Endothelial cell of hepatic sinusoid (primary cell): ENCODE measurements around the gene ADIPOQ.

Experiments
- in situ Hi-C: cut with HindIII; loops from 2 replicates; pipeline ENCODE4 v1.10.0; 2017; ENCODE audit warnings: low sequenced_read_pairs

ADIPOQ gene

GRCh38 chr3:186842426-186843038 is at the start of gene ADIPOQ:
TSS of gene ADIPOQ (plus strand) at chr3:186842710. CDS start at chr3:186853059, 10,349 bp downstream.
- in situ Hi-C loops = no loop called here

DNA sequence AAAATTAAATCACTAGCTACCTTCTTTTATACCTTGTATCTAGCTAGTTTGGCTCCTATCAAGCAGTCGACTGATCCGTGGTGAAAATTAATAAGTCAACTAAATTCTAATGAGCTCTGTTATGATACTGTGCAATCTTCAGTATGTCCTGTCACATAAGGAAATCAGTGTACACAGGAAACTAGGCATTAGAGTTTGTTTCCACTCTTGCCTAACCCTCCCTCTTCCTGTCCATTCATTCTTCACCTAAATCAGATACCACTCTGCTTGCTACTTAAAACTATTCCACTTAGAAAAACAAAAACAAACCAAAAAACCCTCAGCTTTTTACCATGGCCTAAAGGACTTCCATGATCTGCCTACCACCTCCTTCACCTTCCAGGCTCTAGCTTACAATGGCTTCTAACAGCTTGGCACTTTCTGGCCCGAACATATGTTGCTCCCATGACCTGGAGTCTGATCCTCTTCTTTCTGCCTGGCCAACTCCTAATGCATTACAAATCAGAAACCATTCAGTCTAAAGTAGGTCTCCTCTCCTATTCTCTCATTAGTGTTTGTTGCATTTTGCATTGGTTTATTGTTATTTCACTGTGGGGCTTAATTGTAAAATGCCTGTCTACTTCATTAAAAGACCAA is 44.2 kb upstream of the ADIPOQ start:
- in situ Hi-C loops = no loop called here

DNA sequence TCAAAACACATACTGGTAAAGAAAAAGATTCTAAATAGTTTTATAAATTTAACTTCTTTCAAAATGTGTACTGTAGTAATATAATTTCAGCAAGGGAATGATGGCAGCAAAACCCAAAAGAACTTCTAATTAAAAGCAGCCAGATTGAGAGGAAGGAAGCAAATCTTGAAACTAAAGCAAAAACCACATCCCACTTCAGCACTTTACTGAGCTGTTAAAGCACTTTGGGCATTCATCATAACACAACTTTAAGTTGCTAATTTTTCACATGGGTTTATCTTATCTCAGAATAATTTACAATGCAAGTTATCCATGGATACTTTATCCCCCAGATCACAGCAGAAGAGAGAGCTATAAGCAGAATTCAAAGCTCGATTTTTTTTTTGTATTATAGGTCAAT is 42.2 kb upstream of the ADIPOQ start:
- in situ Hi-C loops = loop anchor here (10.0 to 25.0 kb wide), 2 partner anchors 65 to 188 kb away; partner anchors contain the start of gene AHSG

DNA sequence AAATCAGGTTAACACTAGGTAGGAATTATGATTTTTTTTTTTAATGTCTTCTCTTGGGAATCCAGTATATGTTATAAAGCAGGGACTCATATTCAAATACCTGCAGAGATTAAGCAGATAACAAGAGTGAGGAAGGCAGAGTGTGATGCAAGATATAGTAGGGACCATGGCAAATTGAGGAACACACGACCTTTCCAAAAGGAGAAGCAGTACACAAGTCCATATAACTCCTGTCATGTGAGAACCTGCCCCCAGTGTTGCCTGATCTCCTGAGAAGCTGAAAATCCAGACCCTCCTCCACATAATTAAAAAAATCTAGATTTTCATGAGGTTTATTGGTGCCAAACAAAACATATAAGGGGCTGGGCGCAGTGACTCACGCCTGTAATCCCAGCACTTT is 39.8 kb upstream of the ADIPOQ start:
- in situ Hi-C loops = loop anchor here (10.0 to 25.0 kb wide), 2 partner anchors 68 to 190 kb away; partner anchors contain the start of gene AHSG

GRCh38 chr3:186803447-186803846 is 39.1 kb upstream of the ADIPOQ start:
- in situ Hi-C loops = loop anchor here (10.0 to 25.0 kb wide), 2 partner anchors 69 to 191 kb away; partner anchors contain the start of gene AHSG

DNA sequence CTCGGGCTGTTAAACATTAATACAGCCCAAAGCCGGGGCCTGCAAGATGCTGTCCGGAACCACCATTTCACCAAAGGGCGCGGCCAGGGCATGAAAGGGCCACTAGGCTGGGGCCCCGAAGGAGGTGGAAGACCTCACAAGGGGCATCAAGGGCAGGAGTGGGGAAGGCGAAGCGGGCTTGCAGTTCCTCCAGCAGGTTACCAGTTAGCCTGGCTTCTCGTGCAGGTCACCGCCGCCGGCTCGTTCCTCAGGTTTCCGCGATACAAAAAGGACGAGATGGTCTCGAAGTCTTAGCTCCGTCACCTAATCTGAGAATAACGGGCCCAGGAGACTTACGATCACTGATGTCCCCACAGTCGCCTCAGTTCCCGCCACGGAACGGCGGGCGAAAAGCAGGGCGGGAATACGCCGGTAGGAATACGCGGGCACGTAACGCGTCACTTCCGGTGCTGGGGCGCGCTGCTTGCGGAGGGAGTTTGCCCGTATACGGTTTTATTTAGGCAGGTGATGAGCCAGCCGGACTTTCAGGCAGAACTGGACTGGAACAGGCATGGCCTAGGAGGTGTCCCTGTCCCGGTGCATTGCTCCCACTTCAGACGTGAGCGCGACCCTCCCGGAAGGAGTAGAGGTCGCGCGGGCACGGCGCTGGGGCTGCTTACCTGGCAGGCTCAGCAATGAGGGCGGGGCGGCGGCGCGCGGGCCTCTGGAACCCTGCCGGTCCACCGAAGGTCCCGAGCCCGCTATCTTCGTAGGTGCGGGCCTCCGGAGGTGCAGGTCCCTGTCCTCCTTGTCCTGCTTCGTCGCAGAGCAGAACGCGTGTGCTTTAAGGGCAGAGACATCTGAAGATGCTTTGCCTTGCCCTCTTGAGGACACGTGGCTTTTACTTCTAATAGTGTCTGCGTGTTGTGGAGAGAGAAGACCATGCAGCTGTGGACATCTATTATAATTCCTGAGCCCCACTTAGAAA is 36.1 kb upstream of the ADIPOQ start, which contains the start of gene RFC4:
RFC4 (minus strand) TSS at position 394 of the 967 bp plus-strand sequence. CDS start 1,769 bp downstream, outside the sequence.
- in situ Hi-C loops = loop anchor here (10.0 to 25.0 kb wide), 2 partner anchors 72 to 194 kb away; partner anchors contain the start of gene AHSG

GRCh38 chr3:186807231-186807630 is 35.3 kb upstream of the ADIPOQ start:
- in situ Hi-C loops = loop anchor here (10.0 to 25.0 kb wide), 2 partner anchors 72 to 195 kb away; partner anchors contain the start of gene AHSG

DNA sequence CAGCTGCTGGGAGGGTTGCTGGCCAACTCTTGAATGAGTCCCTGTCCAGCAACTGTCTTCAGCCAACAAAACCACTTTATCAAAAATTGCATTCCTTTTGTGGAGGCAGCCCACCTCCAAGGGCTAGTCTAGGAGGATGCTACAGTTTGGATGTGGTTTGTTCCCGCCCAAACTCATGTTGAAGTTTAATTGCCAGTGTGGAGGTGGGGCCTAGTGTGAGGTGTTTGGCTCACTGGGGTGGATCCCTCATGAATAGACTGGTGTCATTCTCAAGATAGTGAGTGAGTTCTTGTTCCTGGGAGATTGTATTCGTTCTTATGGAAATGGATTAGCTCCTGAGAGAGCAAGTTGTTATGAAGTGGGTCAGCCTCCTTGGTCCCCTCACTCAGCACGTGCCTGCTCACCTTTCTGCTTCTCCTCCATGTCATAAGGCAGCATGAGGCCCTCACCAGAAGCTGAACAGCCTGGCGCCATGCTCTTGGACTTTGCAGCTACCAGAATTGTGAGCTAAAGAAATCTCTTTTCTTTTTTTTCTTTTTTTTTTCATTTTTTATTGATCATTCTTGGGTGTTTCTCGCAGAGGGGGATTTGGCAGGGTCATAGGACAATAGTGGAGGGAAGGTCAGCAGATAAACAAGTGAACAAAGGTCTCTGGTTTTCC is 32.0 kb upstream of the ADIPOQ start:
- in situ Hi-C loops = loop anchor here (25.0 kb wide), 1 partner anchor 198 kb away; the partner anchor contains the start of gene AHSG

DNA sequence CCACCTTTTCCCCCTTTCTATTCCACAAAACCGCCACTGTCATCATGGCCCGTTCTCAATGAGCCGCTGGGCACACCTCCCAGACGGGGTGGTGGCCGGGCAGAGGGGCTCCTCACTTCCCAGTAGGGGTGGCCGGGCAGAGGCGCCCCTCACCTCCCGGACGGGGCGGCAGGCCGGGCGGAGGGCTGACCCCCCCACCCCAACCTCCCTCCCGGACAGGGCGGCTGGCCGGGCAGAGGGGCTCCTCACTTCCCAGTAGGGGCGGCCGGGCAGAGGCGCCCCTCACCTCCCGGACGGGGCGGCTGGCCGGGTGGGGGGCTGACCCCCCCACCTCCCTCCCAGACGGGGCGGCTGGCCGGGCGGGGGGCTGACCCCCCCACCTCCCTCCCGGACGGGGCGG is 31.2 kb upstream of the ADIPOQ start:
- in situ Hi-C loops = loop anchor here (25.0 kb wide), 1 partner anchor 199 kb away; the partner anchor contains the start of gene AHSG

GRCh38 chr3:186814100-186814499 is 28.4 kb upstream of the ADIPOQ start:
- in situ Hi-C loops = loop anchor here (25.0 kb wide), 1 partner anchor 202 kb away; the partner anchor contains the start of gene AHSG

DNA sequence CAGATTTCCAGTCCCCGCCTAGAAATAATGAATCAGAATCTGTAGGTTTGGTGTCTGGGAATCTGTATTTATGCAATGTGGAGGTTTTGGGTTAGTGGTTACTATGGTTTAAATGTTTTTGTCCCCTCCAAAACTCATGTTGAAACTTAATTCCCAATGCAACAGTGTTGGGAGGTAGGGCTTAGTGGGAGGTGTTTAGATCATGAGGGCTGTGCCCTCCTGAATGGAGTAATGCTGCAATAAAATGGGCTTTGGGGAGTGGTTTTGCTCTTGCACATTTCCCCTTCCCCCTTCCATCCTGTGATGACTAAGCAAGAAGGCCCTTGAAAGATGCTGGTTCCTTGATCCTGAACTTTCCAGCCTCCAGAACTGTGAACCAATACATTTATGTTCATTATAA is 27.1 kb upstream of the ADIPOQ start:
- in situ Hi-C loops = loop anchor here (25.0 kb wide), 1 partner anchor 203 kb away; the partner anchor contains the start of gene AHSG

GRCh38 chr3:186818516-186818915 is 24.0 kb upstream of the ADIPOQ start:
- in situ Hi-C loops = loop anchor here (25.0 kb wide), 1 partner anchor 206 kb away; the partner anchor contains the start of gene AHSG

GRCh38 chr3:186818956-186819355 is 23.6 kb upstream of the ADIPOQ start:
- in situ Hi-C loops = loop anchor here (25.0 kb wide), 1 partner anchor 207 kb away; the partner anchor contains the start of gene AHSG

DNA sequence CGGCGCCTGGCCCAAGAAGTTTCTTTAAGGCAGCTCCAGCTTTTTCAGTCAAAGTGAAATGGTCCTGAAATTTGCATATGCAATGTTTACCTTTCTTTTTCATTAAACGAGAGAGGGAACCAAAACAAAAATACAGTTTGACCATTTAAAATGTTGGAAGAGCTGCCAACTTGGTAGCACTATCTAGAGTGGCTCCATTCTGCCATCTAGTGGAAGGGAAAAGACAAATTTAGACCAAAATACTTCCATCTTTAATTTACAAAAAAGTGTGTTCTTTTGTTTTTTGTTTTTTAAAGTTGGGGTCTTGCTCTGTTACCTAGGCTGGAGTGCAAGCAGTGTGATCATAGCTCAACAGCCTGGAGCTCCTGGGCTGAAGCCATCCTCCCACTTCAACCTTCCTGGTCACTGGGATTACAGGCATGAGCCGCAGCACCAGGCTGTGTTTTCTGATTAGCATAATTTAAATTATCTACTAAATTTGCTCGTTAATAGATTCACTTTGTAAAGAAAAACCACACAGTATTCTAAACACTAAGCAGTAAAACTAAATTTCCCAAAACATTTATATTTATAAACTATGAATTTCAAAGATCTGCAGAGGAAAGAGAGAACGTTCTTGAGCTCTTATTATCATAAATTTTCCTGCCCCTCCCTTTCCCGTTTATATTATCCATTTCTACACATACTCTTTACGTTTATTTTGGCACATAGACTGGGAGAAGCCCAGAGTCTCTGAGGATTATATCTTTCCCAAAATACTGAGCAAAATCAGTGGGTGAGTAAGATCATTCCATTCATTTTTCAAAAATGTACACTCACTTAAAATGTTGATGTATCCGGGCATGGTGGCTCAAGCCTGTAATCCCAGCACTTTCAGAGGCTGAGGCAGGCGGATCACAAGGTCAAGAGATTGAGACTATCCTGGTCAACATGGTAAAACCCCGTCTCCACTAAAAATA is 20.8 kb upstream of the ADIPOQ start:
- in situ Hi-C loops = loop anchor here (25.0 kb wide), 1 partner anchor 209 kb away; the partner anchor contains the start of gene AHSG

DNA sequence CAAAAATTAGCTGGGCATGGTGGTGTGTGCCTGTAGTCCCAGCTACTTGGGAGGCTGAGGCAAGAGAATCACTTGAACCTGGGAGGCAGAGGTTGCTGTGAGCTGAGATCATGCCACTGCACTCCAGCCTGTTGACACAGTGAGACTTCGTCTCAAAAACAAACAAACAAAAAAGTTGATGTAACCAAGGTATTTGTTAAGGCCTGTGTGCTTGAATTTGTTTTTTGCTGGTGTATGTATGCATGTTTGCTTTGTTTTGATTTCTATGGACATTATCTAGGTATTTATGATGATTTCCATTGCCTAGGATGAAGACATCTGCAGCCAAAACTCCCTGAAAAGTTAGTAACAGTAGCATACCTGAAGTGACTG is 20.1 kb upstream of the ADIPOQ start:
- in situ Hi-C loops = loop anchor here (25.0 kb wide), 1 partner anchor 210 kb away; the partner anchor contains the start of gene AHSG

DNA sequence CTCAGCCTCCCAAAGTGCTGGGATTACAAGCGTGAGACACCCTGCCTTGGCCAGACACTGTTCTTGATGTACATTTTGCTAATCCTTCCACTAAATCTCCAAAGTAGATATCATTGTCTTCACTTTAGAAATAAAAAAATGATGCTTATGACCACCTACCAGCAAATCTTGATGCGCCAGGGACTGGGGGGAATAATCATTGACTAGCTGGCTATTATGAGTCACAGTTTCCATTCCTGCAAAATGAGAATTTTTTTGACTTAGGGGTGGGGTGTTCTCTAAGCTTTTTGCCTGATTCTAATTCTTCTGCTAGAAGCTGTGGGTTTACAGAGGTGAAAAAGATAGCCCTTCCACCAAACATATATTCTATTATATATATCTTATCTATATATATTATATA is 19.1 kb upstream of the ADIPOQ start:
- in situ Hi-C loops = loop anchor here (25.0 kb wide), 1 partner anchor 211 kb away; the partner anchor contains the start of gene AHSG

GRCh38 chr3:186824430-186825139 is 17.9 kb upstream of the ADIPOQ start:
- in situ Hi-C loops = loop anchor here (25.0 kb wide), 1 partner anchor 212 kb away; the partner anchor contains the start of gene AHSG

DNA sequence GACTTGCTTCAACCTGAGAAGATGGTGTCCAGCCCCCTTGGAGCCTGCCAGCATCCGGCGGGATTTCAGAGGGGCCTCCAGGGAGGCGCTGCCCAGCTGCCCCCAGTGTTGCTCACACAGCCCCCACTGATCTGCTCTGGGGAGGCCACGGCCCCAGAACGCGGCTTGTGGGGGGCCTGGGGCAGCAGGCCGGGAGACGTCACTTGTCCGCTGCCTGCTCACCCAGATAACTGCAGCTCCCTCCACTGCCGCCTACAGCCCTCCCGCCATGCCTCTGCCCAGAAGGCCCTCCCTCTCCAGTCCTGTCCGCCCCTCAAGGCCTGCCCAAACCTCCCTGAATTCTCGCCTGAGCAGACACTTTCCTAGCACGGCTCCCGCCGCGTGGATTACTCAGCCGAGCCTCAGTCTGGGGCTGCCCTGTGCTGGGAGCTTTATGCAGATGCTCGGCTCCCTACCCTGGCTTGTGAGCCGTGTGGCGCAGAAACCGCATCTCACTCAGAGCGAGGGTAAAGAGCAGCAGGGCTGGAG is 17.2 kb upstream of the ADIPOQ start:
- in situ Hi-C loops = no loop called here
